ENCODE results near the gene HYI.
A peak's percentile ranks its signal among the peaks of the same experiment; 100 is the strongest.
"Not testable (repeated sequence)": the region's sequence is repeated elsewhere in the genome, so short reads cannot be mapped to it uniquely, and the experiment has no call there.

HYI gene

GRCh38 chr1:43453442-43454269, at the start of gene HYI:
HYI (minus strand) TSS chr1:43453931; CDS start chr1:43453793, 138 bp downstream.
- DNase-seq: peak; percentile 99

GRCh38 chr1:43501806-43502205, 48.1 kb upstream of the HYI start:
- not testable (repeated sequence) for DNase-seq

GRCh38 chr1:43499898-43500297, 46.2 kb upstream of the HYI start:
- DNase-seq: no peak

GRCh38 chr1:43495204-43495603, 41.5 kb upstream of the HYI start:
- no peak for DNase-seq

GRCh38 chr1:43493661-43494450, 40.1 kb upstream of the HYI start:
- no peak for DNase-seq

GRCh38 chr1:43492826-43493225, 39.1 kb upstream of the HYI start:
- DNase-seq: no peak

- DNase-seq: no peak
Observed at GRCh38 chr1:43491061-43491460, 37.3 kb upstream of the HYI start.

- DNase-seq: no peak
Observed at GRCh38 chr1:43488165-43488564, 34.4 kb upstream of the HYI start.

GRCh38 chr1:43484367-43484766, 30.6 kb upstream of the HYI start:
- no peak for DNase-seq

- no peak for DNase-seq
Observed at GRCh38 chr1:43482215-43482614, 28.5 kb upstream of the HYI start.

- DNase-seq: no peak
Observed at GRCh38 chr1:43481491-43481890, 27.8 kb upstream of the HYI start.

- DNase-seq: no peak
Observed at GRCh38 chr1:43479414-43479813, 25.7 kb upstream of the HYI start.

GRCh38 chr1:43477716-43478115, 24.0 kb upstream of the HYI start:
- DNase-seq: no peak

- not testable (repeated sequence) for DNase-seq
Observed at GRCh38 chr1:43475611-43476401, 22.1 kb upstream of the HYI start.

GRCh38 chr1:43473463-43473862, 19.7 kb upstream of the HYI start:
- DNase-seq: no peak

- DNase-seq: not testable (repeated sequence)
Observed at GRCh38 chr1:43472463-43473151, 18.9 kb upstream of the HYI start.

GRCh38 chr1:43472087-43472462, 18.3 kb upstream of the HYI start:
- no peak for DNase-seq

- no peak for DNase-seq
Observed at GRCh38 chr1:43469932-43470331, 16.2 kb upstream of the HYI start.

GRCh38 chr1:43468414-43468813, 14.7 kb upstream of the HYI start:
- no peak for DNase-seq

- DNase-seq: no peak
Observed at GRCh38 chr1:43466403-43466802, 12.7 kb upstream of the HYI start.

GRCh38 chr1:43465505-43466067, 11.9 kb upstream of the HYI start:
- DNase-seq: no peak

Measured in NCI-H748 treated with DMSO at 0.1 percent for 48 hours (cell line).